GM12891 (cell line): Measurements from ENCODE around the gene ADGRG2.

Experiments used
- POLR2A ChIP-seq: IDR thresholded peaks from 2 replicates; pipeline ENCODE4 v1.6.1; 2011; ENCODE audit warnings: low read depth, low read length, control low read depth
- POLR2AphosphoS5 ChIP-seq: IDR thresholded peaks from 2 replicates; pipeline ENCODE4 v1.6.1; 2011; ENCODE audit warnings: low read depth, low read length, control low read depth
- POU2F2 ChIP-seq: IDR thresholded peaks from 2 replicates; pipeline ENCODE4 v1.6.1; 2011; ENCODE audit warnings: low read depth, mild to moderate bottlenecking, control low read depth, low read length, moderate library complexity
- TAF1 ChIP-seq: IDR thresholded peaks from 2 replicates; pipeline ENCODE4 v1.6.1; 2011; ENCODE audit warnings: low read depth, low read length, control low read depth

DNA sequence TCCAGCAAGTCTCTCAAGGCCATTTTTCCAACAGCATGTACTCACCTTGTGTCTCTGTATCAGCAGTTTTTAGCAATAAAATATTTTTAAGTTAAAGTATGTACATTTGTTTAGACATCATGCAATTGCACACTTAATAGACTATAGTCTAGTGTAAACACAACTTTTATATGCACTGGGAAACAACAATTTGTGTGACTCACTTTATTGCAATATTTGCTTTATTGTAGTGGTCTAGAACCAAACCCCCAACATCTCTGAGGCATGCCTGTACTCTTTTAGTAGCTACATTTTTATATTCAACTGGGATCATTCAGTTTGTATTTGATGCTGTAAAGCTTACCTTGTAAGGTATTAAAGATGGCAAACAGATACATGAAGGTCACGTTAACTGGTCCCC lies 123.6 kb downstream of the ADGRG2 start:
- TF ChIP-seq POLR2A (no peak), POU2F2 (no peak), TAF1 (no peak), POLR2AphosphoS5 (no peak)
